ENCODE measurements around the gene ALDH16A1.
"Not testable (repeated sequence)": the region's sequence is repeated elsewhere in the genome, so short reads cannot be mapped to it uniquely, and the experiment has no call there.

Gene ALDH16A1

DNA sequence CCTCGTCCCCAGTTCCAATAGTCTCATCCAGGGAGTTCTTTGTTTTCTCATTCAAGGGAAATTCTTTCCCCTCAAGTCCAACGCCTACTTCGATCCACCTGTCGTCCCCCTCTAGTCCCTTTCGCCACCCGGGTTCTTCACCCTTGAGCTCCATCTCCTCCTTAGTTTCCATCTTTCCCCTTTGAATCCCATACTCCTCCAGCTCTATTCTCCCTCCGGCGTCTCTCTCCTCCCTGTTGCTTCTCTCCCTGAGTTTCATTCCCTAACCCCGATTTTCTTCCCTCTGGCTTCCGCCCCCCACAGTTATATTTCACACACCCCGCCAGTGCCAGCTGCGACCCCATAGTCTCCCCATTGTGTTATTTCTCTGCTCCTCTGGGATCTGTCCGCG, 11.1 kb upstream of the ALDH16A1 start:
- TF ChIP-seq CTCF (IDR thresholded peaks at IDR 0.05; ENCODE audit: extremely low read depth, missing control alignments): no peak
- DNase-seq (ENCODE audit: low spot score): no peak

DNA sequence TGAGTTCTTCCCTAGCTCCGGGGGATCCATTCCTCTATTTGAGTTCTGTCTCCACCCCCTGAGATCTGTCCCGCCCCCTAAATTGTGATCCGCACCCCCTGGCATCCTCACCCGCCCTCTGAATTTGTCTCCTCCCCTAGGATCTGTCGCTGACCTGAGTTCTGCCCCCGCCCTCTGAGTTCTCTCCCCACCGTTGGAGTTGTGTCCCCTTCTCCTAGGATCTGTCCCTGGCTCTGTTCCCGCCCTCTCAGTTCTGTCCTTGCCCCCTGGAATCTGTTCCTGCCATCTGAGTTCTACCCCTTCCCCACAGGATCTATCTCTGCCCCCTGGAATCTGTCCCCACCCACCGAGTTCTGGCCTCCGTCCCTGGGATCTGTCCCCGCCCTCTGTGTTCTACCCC, 10.7 kb upstream of the ALDH16A1 start:
- no peak for DNase-seq (ENCODE audit: low spot score)
- TF ChIP-seq CTCF (IDR thresholded peaks at IDR 0.05; ENCODE audit: extremely low read depth, missing control alignments): no peak

DNA sequence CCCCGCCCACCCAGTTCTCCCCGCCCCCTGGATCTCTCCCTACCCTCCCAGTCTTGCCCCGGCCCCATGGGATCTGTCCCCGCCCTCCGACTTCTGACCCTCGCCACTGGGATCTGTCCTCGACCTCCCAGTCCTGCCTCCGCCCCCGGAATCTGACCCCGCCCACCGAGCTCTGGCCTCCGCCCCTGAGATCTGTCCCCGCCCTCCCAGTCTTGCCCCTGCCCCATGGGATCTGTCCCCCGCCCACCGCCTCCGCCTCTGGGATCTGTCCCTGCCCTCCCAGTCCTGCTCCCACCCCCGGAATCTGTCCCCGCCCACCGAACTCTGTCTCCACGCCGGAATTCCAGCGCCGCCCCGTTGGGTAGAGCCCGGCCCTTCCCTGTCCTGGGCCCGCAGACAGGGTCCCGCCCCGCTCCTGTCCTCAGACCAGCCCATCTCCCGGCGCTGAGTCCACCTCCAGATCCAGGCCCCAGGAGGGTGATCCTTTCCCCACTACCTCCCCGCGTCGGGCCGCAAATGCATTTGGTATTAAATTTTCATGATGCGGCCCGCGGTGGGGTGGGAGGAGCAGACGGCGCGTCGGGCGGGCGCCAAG, 10.2 kb upstream of the ALDH16A1 start:
- DNase-seq (ENCODE audit: low spot score): peak; percentile 88
- TF ChIP-seq CTCF (IDR thresholded peaks at IDR 0.05; ENCODE audit: extremely low read depth, missing control alignments): no peak

DNA sequence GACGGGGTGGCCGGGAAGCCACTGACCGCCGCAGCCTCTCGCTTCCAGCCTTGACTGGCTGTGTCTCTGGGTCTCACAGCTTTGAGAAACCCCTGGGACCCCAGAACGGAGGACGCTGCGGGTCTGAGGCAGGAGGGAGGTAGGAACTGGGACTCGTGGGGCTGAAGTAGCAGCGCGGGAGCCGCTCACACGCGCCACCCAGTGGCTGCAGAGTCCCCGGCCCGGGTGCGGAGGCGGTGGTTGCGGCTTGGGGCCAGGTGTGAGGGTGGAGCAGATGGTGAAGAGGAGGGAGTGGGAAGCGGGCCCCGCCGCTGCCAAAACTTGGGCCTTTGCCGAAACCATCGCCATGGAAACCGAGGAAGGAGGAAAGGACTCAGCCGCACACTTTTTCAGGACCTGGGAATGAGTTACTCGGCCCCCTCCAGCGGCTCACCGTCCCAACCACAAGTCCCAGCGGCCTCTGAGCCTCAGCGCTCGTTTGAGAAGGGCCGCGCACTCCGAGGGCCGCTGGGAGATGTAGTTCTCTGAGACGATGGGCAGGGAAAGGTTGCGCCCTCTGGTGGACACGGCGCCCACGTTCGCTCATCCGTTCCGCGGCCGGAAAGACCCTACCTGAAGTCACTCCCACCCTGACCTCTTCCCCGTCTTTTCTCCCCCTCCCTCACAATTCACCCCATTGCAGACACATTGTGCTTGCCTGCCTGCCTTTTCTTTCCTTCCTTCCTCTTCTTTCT, 9.5 kb upstream of the ALDH16A1 start:
- peak; percentile 95 for TF ChIP-seq CTCF (IDR thresholded peaks at IDR 0.05; ENCODE audit: extremely low read depth, missing control alignments)
- peak; percentile 95 for DNase-seq (ENCODE audit: low spot score)

- not testable (repeated sequence) for DNase-seq (ENCODE audit: low spot score)
These were observed 8.8 kb upstream of the ALDH16A1 start for GRCh38 chr19:49444100-49444700.

- TF ChIP-seq CTCF (IDR thresholded peaks at IDR 0.05; ENCODE audit: extremely low read depth, missing control alignments): no peak
- DNase-seq (ENCODE audit: low spot score): no peak
These were observed 7.0 kb upstream of the ALDH16A1 start for GRCh38 chr19:49445997-49446396.

DNA sequence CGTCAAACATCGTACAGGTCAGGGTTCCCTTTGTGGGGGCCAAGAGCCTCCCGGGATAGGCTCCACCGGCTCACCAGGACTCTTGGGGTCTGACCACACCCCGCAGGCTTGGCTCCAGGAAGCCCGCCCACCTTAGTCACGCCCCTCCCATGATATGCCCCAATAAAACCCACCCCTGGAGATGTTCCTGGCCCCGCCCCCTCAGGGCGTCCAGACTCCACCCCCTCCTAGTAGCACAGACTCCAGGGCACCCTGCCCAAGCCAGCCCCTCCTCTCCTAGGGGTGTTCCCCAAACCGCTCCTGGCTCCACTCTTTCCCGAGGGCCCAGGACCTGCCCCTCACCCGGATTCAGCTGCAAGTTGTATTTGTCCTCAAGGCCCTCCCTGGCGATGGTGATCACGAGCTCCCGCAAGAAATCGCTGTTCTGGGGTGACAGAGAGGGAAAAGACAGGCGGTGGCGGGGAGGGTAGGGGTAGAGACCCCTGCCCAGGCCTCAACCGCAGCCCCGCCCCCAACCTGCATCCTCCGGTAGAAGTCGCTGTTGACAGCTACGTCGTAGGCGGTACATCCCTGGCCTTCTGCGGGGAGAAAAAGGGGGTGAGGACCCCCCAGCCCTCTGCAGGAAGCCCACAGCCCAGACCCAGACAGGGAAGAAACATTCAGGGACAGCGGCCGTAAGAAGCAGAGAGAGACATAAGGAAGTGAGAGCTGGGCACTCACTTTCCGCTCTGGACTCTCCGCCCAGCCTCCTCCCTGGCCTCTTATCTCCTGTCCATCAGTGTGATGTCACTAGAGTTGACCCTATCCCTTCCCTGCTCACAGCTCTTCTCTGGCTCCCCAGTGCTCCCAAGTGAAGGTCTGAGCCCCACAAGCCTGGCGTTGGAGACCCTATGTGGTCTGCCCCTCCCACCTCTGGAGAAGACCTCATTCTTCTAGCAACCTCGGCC, 5.3 kb upstream of the ALDH16A1 start:
- TF ChIP-seq CTCF (IDR thresholded peaks at IDR 0.05; ENCODE audit: extremely low read depth, missing control alignments): no peak
- DNase-seq (ENCODE audit: low spot score): no peak
